ENCODE measurements around the gene OVOL3.

DNA sequence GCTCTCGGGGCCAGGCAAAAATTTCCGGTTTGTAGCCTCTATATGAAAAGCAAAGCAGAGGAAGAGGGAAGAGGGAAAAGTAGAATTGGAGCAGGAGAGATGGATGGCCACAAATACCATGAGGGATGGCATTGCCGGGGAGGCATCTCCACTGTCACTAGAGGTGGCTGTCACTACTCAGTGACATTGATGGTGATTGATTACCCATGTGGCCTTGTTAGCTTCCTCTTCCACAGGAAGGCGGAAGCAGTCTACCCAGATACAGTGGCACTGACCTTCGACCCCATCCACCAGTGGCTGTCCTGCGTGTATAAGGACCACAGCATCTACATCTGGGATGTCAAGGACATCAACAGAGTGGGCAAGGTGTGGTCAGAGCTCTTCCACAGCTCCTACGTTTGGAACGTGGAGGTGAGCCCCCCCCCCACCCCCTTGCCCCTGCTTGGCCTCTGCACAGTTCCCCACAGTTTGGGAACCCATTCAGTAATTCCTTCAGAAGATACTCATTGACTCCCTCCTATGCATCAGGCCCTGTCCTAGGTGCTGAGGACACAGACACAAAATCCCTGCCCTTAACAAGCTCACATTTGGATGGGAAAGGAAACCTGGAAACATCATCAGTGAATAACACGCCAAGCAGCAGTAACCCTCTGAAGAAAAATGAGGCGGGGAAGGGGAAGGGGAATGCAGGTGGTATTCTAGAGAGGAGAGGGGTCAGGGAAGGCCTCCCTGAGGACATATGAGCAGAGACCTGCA is 37.6 kb upstream of the OVOL3 start:
- TF ChIP-seq CTCF (IDR thresholded peaks at IDR 0.05) (no peak), EP300 (IDR thresholded peaks at IDR 0.05) (no peak), POLR2A (IDR thresholded peaks at IDR 0.05) (no peak)
